KMS-11 (cell line): ENCODE data around the gene MX1.

Experiments
- H2AFZ ChIP-seq: fragments of 200-600 bp; sonication (generic); 2 replicates; pipeline ENCODE4 v1.6.1; 2016; ENCODE audit warnings: antibody characterized with exemption, mixed run types, low read depth
- H3K27ac ChIP-seq: fragments of 200-600 bp; sonication (generic); 2 replicates; pipeline ENCODE4 v1.6.1; 2016; ENCODE audit warnings: mild to moderate bottlenecking, mixed run types
- H3K27me3 ChIP-seq: fragments of 200-600 bp; sonication (generic); 2 replicates; pipeline ENCODE4 v1.6.1; 2017; ENCODE audit warnings: mild to moderate bottlenecking, low read depth, mixed run types, moderate library complexity; ENCODE audit not compliant: insufficient read depth
- H3K36me3 ChIP-seq: fragments of 200-600 bp; sonication (generic); 2 replicates; pipeline ENCODE4 v1.6.1; 2017; ENCODE audit warnings: mild to moderate bottlenecking, mixed run types; ENCODE audit not compliant: insufficient read depth
- H3K4me1 ChIP-seq: fragments of 200-600 bp; sonication (generic); 2 replicates; pipeline ENCODE4 v1.6.1; 2016; ENCODE audit warnings: mild to moderate bottlenecking, low read depth, mixed run types; ENCODE audit not compliant: poor library complexity, severe bottlenecking
- H3K4me2 ChIP-seq: fragments of 200-600 bp; sonication (generic); 2 replicates; pipeline ENCODE4 v1.7.0; 2016; ENCODE audit warnings: mild to moderate bottlenecking, mixed run types
- H3K4me3 ChIP-seq: fragments of 200-600 bp; sonication (generic); IDR thresholded peaks from 2 replicates; pipeline ENCODE4 v1.6.1; 2017; ENCODE audit warnings: low read depth, low read length, mixed read lengths; ENCODE audit not compliant: insufficient read depth
- H3K79me2 ChIP-seq: fragments of 200-600 bp; sonication (generic); 2 replicates; pipeline ENCODE4 v1.6.1; 2016; ENCODE audit warnings: low read depth, mixed run types; ENCODE audit not compliant: insufficient read depth
- H3K9ac ChIP-seq: fragments of 200-600 bp; sonication (generic); 2 replicates; pipeline ENCODE4 v1.6.1; 2016; ENCODE audit warnings: mild to moderate bottlenecking, mixed run types
- H4K20me1 ChIP-seq: fragments of 200-600 bp; sonication (generic); 2 replicates; pipeline ENCODE4 v1.6.1; 2016; ENCODE audit warnings: mild to moderate bottlenecking, mixed run types; ENCODE audit not compliant: insufficient read depth
- TF ChIP-seq, protein P1 (sequence below): fragments of 200-600 bp; sonication (generic); conservative IDR thresholded peaks from 2 replicates; pipeline ENCODE4 v1.6.1; 2017; ENCODE audit warnings: low read depth, mild to moderate bottlenecking, antibody characterized with exemption, low read length, moderate library complexity, mixed read lengths

MX1 gene

DNA sequence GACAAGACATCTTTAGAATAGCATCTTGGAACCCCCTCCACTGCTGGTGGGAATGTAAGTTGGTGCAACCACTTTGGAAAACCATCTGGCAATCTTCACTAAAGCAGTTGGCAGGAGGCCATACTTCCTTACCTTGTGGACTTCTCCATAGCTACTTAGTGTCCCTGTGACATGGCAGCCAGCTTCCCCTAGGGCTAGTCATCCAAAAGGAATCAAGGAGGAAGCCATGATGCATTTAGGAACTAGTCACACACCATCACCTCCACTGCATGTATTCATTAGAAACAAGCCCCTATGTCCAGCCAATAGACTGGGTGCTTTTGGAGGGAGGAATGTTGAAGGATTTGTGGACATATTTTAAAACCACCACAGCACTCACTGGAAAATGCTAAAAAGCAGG, 44.3 kb upstream of the MX1 start:
- H2AFZ ChIP-seq, result no peak overlapping the region
- H3K9ac ChIP-seq, result no peak overlapping the region
- H3K27ac ChIP-seq, result no peak overlapping the region
- TF ChIP-seq, protein P1, sequence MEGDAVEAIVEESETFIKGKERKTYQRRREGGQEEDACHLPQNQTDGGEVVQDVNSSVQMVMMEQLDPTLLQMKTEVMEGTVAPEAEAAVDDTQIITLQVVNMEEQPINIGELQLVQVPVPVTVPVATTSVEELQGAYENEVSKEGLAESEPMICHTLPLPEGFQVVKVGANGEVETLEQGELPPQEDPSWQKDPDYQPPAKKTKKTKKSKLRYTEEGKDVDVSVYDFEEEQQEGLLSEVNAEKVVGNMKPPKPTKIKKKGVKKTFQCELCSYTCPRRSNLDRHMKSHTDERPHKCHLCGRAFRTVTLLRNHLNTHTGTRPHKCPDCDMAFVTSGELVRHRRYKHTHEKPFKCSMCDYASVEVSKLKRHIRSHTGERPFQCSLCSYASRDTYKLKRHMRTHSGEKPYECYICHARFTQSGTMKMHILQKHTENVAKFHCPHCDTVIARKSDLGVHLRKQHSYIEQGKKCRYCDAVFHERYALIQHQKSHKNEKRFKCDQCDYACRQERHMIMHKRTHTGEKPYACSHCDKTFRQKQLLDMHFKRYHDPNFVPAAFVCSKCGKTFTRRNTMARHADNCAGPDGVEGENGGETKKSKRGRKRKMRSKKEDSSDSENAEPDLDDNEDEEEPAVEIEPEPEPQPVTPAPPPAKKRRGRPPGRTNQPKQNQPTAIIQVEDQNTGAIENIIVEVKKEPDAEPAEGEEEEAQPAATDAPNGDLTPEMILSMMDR, result no peak
- no peaks in the 10 kb centered on the region for H3K36me3 ChIP-seq
- no peak overlapping the region for H3K4me2 ChIP-seq
- no peaks in the 10 kb centered on the region for H3K4me1 ChIP-seq
- no peak overlapping the region for H3K4me3 ChIP-seq
- H3K27me3 ChIP-seq, result no peaks in the 10 kb centered on the region
- no peaks in the 10 kb centered on the region for H4K20me1 ChIP-seq
- no peaks in the 10 kb centered on the region for H3K79me2 ChIP-seq

DNA sequence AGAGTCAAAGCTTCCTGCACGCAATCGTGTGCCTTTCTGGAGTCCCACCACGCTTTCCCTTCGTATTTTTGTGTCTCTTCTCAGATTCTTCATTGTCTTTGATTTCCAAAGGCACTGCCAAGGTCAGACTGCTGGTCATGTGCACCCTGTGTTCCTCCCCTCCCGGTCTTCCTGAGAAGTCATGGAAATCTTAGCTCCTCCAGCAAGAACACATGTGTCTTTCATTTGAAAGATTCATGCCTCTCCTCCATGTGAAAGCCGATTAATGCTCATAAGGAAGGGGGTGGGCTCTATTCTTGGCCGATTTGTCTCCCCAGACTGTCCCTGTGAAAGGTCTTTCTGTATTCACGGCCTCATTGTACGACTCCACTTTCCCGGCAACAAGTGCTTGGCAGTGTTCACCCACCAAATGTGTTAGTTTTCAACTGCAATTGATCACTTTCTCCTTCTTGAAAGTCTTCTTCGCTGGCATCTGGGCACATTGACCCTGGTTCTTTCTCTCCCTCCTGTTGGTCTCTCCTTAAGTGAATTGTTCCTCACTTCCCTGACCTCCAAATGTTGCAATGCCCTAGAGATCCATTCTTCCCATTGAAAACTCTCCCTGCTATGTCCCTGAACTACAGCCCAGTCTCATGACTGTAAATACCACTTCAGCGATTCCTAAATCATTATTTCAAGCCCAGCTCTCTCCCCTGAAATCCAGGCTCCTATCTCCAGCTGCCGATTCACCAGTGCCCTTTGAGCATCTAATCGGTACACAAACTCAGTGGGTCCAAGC, 38.8 kb upstream of the MX1 start:
- no peak overlapping the region for H3K9ac ChIP-seq
- TF ChIP-seq, protein P1, result no peak
- H3K36me3 ChIP-seq, result no peaks in the 10 kb centered on the region
- no peaks in the 10 kb centered on the region for H4K20me1 ChIP-seq
- no peaks in the 10 kb centered on the region for H3K79me2 ChIP-seq
- H3K27me3 ChIP-seq, result no peaks in the 10 kb centered on the region
- no peak overlapping the region for H3K27ac ChIP-seq
- H3K4me2 ChIP-seq, result no peak overlapping the region
- H2AFZ ChIP-seq, result no peak overlapping the region
- H3K4me3 ChIP-seq, result no peak overlapping the region
- H3K4me1 ChIP-seq, result no peaks in the 10 kb centered on the region

DNA sequence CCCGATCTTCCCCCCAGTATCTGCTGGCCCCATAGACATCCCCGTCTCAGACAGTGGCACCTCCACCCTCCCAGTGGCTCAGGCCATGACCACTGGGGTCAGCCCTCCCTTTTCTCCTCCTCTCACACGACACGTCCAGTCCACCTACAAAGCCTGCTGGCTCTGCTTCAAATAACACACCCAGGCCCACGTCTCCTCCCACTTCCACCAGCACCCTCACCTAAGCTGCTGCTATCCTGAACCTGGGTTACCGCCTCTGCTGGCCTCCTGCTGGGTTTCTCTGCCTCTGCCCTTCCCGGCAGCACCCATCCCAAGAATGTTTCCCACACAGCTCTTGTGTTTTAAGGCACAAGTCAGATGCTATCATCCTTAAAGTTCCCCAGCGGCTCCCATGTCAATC, 38.2 kb upstream of the MX1 start:
- no peak overlapping the region for H3K9ac ChIP-seq
- H3K4me1 ChIP-seq, result no peaks in the 10 kb centered on the region
- no peak overlapping the region for H3K4me3 ChIP-seq
- H3K79me2 ChIP-seq, result no peaks in the 10 kb centered on the region
- no peak overlapping the region for H3K4me2 ChIP-seq
- H3K27ac ChIP-seq, result no peak overlapping the region
- no peaks in the 10 kb centered on the region for H3K27me3 ChIP-seq
- H3K36me3 ChIP-seq, result no peaks in the 10 kb centered on the region
- no peaks in the 10 kb centered on the region for H4K20me1 ChIP-seq
- no peak overlapping the region for H2AFZ ChIP-seq
- TF ChIP-seq, protein P1, result no peak

DNA sequence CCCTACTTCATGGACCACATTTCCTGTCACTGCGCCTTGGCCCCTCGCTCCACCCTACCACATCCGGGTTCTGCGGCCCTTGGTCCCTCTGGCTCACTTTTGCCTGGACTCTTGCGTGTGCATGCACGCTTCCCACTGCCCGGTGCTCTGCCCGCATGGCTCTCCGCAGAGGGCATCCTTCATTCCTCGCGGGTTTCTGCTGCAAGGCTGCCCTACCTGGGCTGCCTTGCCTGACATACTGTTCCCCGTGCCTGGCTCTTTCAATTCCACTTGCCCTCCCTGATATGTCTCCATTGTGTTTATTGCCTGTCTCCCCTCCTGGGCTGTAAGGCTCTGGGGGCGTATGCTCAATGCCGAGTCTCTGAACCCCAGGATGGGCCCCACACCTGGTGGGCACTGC, 37.8 kb upstream of the MX1 start:
- TF ChIP-seq, protein P1, result no peak
- no peaks in the 10 kb centered on the region for H3K36me3 ChIP-seq
- H3K4me2 ChIP-seq, result no peak overlapping the region
- H3K79me2 ChIP-seq, result no peaks in the 10 kb centered on the region
- H2AFZ ChIP-seq, result no peak overlapping the region
- H3K4me1 ChIP-seq, result no peaks in the 10 kb centered on the region
- H3K27me3 ChIP-seq, result no peaks in the 10 kb centered on the region
- no peak overlapping the region for H3K9ac ChIP-seq
- no peak overlapping the region for H3K4me3 ChIP-seq
- H4K20me1 ChIP-seq, result no peaks in the 10 kb centered on the region
- no peak overlapping the region for H3K27ac ChIP-seq
